K562 (cell line): Measurements from ENCODE around the gene MILR1. TPM values are rescaled to one million over a fixed set of nuclear protein-coding genes. Genes with fewer than 3 reads are reported as not detected.

Source experiments
- polyA plus RNA-seq, 8 experiments: library from polyadenylated mRNA; depleted of rRNA in 4 of 8; stranded (reverse) in 5 of 8; unstranded in 3 of 8; fragments of >200 nt; fragmentation: Nextera tagmentation in 2 of 8; fragmentation: Illumina TruSeq in 1 of 8; extraction: Ambion mirVana in 2 of 8; extraction: Trizol in 1 of 8; gene quantifications; 2 replicates each; pipeline versions ENCODE4 v1.2.1 to v1.2.3, GENCODE V29; 2011 to 2014; ENCODE audit warnings: inconsistent platforms in 1 of 8, missing spikeins in 1 of 8
- total RNA-seq, 7 experiments: library from RNA; depleted of rRNA in 6 of 7; stranded (reverse); fragments of >200 nt in 6 of 7; fragmentation: Illumina TruSeq in 2 of 7; extraction: Trizol in 2 of 7; gene quantifications; 2 replicates each; pipeline versions ENCODE4 v1.2.1 to v1.2.3, GENCODE V29; 2011 to 2021; ENCODE audit warnings: low replicate concordance in 1 of 7
- TF ChIP-seq, protein P1 (sequence below): fragments of 450-650 bp; IDR thresholded peaks from 2 replicates; pipeline ENCODE4 v1.6.1; 2016; ENCODE audit warnings: mild to moderate bottlenecking, moderate library complexity

The MILR1 gene
- total and polyA plus RNA-seq, 9 of the 15 experiments (the other 6 are each of a cell fraction or from before 2014, with no cell fraction given): 3.8 to 14.1 (median 7.1) TPM

DNA sequence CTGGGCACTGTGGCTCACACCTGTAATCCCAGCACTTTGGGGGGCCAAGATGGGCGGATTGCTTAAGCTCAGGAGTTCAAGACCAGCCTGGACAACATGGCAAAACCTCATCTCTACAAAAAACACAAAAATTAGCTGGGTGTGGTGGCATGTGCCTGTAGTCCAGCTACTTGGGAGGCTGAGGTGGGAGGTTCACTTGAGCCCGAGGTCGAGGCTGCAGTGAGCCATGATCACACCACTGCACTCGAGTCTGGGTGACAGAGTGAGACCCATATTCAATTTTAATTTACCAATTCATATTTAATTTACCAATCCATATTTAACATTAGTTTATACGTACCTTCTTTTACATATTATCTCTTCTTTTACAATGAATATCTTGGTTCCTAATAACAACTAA, 46.4 kb downstream of the MILR1 start (continued):
- TF ChIP-seq, protein P1, sequence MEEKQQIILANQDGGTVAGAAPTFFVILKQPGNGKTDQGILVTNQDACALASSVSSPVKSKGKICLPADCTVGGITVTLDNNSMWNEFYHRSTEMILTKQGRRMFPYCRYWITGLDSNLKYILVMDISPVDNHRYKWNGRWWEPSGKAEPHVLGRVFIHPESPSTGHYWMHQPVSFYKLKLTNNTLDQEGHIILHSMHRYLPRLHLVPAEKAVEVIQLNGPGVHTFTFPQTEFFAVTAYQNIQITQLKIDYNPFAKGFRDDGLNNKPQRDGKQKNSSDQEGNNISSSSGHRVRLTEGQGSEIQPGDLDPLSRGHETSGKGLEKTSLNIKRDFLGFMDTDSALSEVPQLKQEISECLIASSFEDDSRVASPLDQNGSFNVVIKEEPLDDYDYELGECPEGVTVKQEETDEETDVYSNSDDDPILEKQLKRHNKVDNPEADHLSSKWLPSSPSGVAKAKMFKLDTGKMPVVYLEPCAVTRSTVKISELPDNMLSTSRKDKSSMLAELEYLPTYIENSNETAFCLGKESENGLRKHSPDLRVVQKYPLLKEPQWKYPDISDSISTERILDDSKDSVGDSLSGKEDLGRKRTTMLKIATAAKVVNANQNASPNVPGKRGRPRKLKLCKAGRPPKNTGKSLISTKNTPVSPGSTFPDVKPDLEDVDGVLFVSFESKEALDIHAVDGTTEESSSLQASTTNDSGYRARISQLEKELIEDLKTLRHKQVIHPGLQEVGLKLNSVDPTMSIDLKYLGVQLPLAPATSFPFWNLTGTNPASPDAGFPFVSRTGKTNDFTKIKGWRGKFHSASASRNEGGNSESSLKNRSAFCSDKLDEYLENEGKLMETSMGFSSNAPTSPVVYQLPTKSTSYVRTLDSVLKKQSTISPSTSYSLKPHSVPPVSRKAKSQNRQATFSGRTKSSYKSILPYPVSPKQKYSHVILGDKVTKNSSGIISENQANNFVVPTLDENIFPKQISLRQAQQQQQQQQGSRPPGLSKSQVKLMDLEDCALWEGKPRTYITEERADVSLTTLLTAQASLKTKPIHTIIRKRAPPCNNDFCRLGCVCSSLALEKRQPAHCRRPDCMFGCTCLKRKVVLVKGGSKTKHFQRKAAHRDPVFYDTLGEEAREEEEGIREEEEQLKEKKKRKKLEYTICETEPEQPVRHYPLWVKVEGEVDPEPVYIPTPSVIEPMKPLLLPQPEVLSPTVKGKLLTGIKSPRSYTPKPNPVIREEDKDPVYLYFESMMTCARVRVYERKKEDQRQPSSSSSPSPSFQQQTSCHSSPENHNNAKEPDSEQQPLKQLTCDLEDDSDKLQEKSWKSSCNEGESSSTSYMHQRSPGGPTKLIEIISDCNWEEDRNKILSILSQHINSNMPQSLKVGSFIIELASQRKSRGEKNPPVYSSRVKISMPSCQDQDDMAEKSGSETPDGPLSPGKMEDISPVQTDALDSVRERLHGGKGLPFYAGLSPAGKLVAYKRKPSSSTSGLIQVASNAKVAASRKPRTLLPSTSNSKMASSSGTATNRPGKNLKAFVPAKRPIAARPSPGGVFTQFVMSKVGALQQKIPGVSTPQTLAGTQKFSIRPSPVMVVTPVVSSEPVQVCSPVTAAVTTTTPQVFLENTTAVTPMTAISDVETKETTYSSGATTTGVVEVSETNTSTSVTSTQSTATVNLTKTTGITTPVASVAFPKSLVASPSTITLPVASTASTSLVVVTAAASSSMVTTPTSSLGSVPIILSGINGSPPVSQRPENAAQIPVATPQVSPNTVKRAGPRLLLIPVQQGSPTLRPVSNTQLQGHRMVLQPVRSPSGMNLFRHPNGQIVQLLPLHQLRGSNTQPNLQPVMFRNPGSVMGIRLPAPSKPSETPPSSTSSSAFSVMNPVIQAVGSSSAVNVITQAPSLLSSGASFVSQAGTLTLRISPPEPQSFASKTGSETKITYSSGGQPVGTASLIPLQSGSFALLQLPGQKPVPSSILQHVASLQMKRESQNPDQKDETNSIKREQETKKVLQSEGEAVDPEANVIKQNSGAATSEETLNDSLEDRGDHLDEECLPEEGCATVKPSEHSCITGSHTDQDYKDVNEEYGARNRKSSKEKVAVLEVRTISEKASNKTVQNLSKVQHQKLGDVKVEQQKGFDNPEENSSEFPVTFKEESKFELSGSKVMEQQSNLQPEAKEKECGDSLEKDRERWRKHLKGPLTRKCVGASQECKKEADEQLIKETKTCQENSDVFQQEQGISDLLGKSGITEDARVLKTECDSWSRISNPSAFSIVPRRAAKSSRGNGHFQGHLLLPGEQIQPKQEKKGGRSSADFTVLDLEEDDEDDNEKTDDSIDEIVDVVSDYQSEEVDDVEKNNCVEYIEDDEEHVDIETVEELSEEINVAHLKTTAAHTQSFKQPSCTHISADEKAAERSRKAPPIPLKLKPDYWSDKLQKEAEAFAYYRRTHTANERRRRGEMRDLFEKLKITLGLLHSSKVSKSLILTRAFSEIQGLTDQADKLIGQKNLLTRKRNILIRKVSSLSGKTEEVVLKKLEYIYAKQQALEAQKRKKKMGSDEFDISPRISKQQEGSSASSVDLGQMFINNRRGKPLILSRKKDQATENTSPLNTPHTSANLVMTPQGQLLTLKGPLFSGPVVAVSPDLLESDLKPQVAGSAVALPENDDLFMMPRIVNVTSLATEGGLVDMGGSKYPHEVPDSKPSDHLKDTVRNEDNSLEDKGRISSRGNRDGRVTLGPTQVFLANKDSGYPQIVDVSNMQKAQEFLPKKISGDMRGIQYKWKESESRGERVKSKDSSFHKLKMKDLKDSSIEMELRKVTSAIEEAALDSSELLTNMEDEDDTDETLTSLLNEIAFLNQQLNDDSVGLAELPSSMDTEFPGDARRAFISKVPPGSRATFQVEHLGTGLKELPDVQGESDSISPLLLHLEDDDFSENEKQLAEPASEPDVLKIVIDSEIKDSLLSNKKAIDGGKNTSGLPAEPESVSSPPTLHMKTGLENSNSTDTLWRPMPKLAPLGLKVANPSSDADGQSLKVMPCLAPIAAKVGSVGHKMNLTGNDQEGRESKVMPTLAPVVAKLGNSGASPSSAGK: 0 out of 2 replicates have a peak, but pooled peaks have one; percentile 28
